GM21423 (cell line): Measurements from ENCODE around the gene UMODL1.
"Not testable (repeated sequence)": the region's sequence is repeated elsewhere in the genome, so short reads cannot be mapped to it uniquely, and the experiment has no call there.

Source experiments
- ATAC-seq: cut with Tn5 transposase; IDR thresholded peaks from one replicate; pipeline ENCODE4 v1.9.1; 2021; ENCODE audit warnings: mild to moderate bottlenecking, moderate library complexity; ENCODE audit not compliant: unreplicated experiment

Gene UMODL1

GRCh38 chr21:42159560-42160110 is 88.5 kb downstream of the UMODL1 start:
- no peak for ATAC-seq

GRCh38 chr21:42160111-42160721 is 89.1 kb downstream of the UMODL1 start:
- ATAC-seq: no peak

GRCh38 chr21:42160765-42161164 is 89.6 kb downstream of the UMODL1 start:
- no peak for ATAC-seq

GRCh38 chr21:42161401-42161955 is 90.4 kb downstream of the UMODL1 start:
- ATAC-seq: no peak

GRCh38 chr21:42161956-42162681 is 91.0 kb downstream of the UMODL1 start:
- ATAC-seq: no peak

- no peak for ATAC-seq
Observed at GRCh38 chr21:42162831-42163510, 91.9 kb downstream of the UMODL1 start.

GRCh38 chr21:42163511-42163863 is 92.4 kb downstream of the UMODL1 start:
- no peak for ATAC-seq

GRCh38 chr21:42164064-42164789 is 93.1 kb downstream of the UMODL1 start:
- no peak for ATAC-seq

GRCh38 chr21:42164818-42165217 is 93.7 kb downstream of the UMODL1 start:
- no peak for ATAC-seq

- ATAC-seq: no peak
Observed at GRCh38 chr21:42165901-42166300, 94.8 kb downstream of the UMODL1 start.

GRCh38 chr21:42169758-42170157 is 98.6 kb downstream of the UMODL1 start:
- no peak for ATAC-seq

- ATAC-seq: no peak
Observed at GRCh38 chr21:42171091-42172053, 100.3 kb downstream of the UMODL1 start.

GRCh38 chr21:42172596-42173483 is 101.7 kb downstream of the UMODL1 start:
- no peak for ATAC-seq

- no peak for ATAC-seq
Observed at GRCh38 chr21:42174173-42174572, 103.1 kb downstream of the UMODL1 start.

- no peak for ATAC-seq
Observed at GRCh38 chr21:42175110-42175710, 104.1 kb downstream of the UMODL1 start.

GRCh38 chr21:42176859-42177258 is 105.7 kb downstream of the UMODL1 start:
- no peak for ATAC-seq

GRCh38 chr21:42179316-42179715 is 108.2 kb downstream of the UMODL1 start:
- no peak for ATAC-seq

- not testable (repeated sequence) for ATAC-seq
Observed at GRCh38 chr21:42180001-42180400, 108.9 kb downstream of the UMODL1 start.
